HepG2 (cell line): ENCODE results near the gene CNR2. TPM values are rescaled to one million over a fixed set of nuclear protein-coding genes. Genes with fewer than 3 reads are reported as not detected.

ENCODE experiments used
- KDM5A ChIP-seq: fragments of 200-600 bp; sonication (generic); IDR thresholded peaks from 2 replicates; pipeline ENCODE4 v1.7.0; 2018; ENCODE audit warnings: antibody characterized with exemption, mild to moderate bottlenecking, low read length, borderline replicate concordance
- MLLT10 ChIP-seq: sonication (generic); formaldehyde crosslinking; IDR thresholded peaks from 2 replicates; pipeline ENCODE4 v1.4.0; 2020; ENCODE audit warnings: missing genetic modification reagents
- NFIB ChIP-seq: sonication (generic); formaldehyde crosslinking; IDR thresholded peaks from 2 replicates; pipeline ENCODE4 v1.9.0; 2021; ENCODE audit warnings: missing genetic modification reagents, mild to moderate bottlenecking, borderline replicate concordance
- PTBP1 ChIP-seq: fragments of 200-400 bp; formaldehyde crosslinking; IDR thresholded peaks from 2 replicates; pipeline ENCODE4 v1.6.1; 2018; ENCODE audit warnings: low read length, low read depth; ENCODE audit not compliant: poor library complexity, severe bottlenecking
- SP5 ChIP-seq: IDR thresholded peaks from 2 replicates; pipeline ENCODE4 v1.6.1; 2016; ENCODE audit warnings: low read depth, borderline replicate concordance
- TCF12 ChIP-seq, 2 experiments: fragments of 450-650 bp in 1 of 2; sonication (generic) in 1 of 2; formaldehyde crosslinking in 1 of 2; IDR thresholded peaks; 2 replicates each; pipeline versions ENCODE4 v1.6.1 to v1.8.0; 2017 to 2022; ENCODE audit warnings: antibody characterized with exemption in 1 of 2, mild to moderate bottlenecking in 1 of 2, missing genetic modification reagents in 1 of 2, moderate library complexity in 1 of 2
- ZBTB21 ChIP-seq: sonication (generic); formaldehyde crosslinking; IDR thresholded peaks from 2 replicates; pipeline ENCODE4 v1.4.0; 2020; ENCODE audit warnings: missing genetic modification reagents
- ZNF451 ChIP-seq: sonication (generic); formaldehyde crosslinking; IDR thresholded peaks from 2 replicates; pipeline ENCODE4 v1.5.0; 2020; ENCODE audit warnings: mild to moderate bottlenecking, missing genetic modification reagents
- ZNF660 ChIP-seq: sonication (generic); formaldehyde crosslinking; IDR thresholded peaks from 2 replicates; pipeline ENCODE4 v1.5.1; 2020; ENCODE audit warnings: mild to moderate bottlenecking, low read depth, missing genetic modification reagents, borderline replicate concordance
- ZNF713 ChIP-seq: sonication (generic); formaldehyde crosslinking; IDR thresholded peaks from 2 replicates; pipeline ENCODE4 v1.4.0; 2020; ENCODE audit warnings: mild to moderate bottlenecking, missing genetic modification reagents
- ZNF841 ChIP-seq: sonication (generic); formaldehyde crosslinking; IDR thresholded peaks from 2 replicates; pipeline ENCODE4 v1.8.1; 2023; ENCODE audit warnings: missing genetic modification reagents, borderline replicate concordance
- polyA plus RNA-seq, 8 experiments: library from polyadenylated mRNA; depleted of rRNA in 3 of 8; stranded (reverse) in 7 of 8; unstranded in 1 of 8; fragments of >200 nt; fragmentation: Illumina TruSeq in 4 of 8; extraction: Trizol in 4 of 8; gene quantifications; 2 replicates each; pipeline versions ENCODE4 v1.2.1 to v1.2.3, GENCODE V29; 2011 to 2016; ENCODE audit warnings: low read depth in 4 of 8, missing spikeins in 1 of 8, mixed read lengths in 1 of 8; ENCODE audit not compliant: insufficient read depth in 1 of 8
- total RNA-seq, 5 experiments: library from RNA; depleted of rRNA; stranded (reverse); fragments of >200 nt; fragmentation: Illumina TruSeq; extraction: Trizol; gene quantifications; 2 replicates each; pipeline ENCODE4 v1.2.3, GENCODE V29; 2016; ENCODE audit warnings: low read depth in 1 of 5
- TF ChIP-seq, protein P1 (sequence below): fragments of 450-650 bp; IDR thresholded peaks from 2 replicates; pipeline ENCODE4 v1.6.1; 2017; ENCODE audit warnings: mild to moderate bottlenecking
- TF ChIP-seq, protein P2 (sequence below): sonication (generic); formaldehyde crosslinking; conservative IDR thresholded peaks from 2 replicates; pipeline ENCODE4 v1.5.0; 2020; ENCODE audit warnings: missing genetic modification reagents
- TF ChIP-seq, protein P3 (sequence below): sonication (generic); formaldehyde crosslinking; IDR thresholded peaks from 2 replicates; pipeline ENCODE4 v1.8.0; 2022; ENCODE audit warnings: low read depth, missing genetic modification reagents
- TF ChIP-seq, protein P4 (sequence below): sonication (generic); formaldehyde crosslinking; IDR thresholded peaks from 2 replicates; pipeline ENCODE4 v1.4.0; 2020; ENCODE audit warnings: mild to moderate bottlenecking, missing genetic modification reagents

CNR2 gene
- total and polyA plus RNA-seq, 2 of the 13 experiments (the other 11 are each of a cell fraction or from before 2014, with no cell fraction given): not detected

DNA sequence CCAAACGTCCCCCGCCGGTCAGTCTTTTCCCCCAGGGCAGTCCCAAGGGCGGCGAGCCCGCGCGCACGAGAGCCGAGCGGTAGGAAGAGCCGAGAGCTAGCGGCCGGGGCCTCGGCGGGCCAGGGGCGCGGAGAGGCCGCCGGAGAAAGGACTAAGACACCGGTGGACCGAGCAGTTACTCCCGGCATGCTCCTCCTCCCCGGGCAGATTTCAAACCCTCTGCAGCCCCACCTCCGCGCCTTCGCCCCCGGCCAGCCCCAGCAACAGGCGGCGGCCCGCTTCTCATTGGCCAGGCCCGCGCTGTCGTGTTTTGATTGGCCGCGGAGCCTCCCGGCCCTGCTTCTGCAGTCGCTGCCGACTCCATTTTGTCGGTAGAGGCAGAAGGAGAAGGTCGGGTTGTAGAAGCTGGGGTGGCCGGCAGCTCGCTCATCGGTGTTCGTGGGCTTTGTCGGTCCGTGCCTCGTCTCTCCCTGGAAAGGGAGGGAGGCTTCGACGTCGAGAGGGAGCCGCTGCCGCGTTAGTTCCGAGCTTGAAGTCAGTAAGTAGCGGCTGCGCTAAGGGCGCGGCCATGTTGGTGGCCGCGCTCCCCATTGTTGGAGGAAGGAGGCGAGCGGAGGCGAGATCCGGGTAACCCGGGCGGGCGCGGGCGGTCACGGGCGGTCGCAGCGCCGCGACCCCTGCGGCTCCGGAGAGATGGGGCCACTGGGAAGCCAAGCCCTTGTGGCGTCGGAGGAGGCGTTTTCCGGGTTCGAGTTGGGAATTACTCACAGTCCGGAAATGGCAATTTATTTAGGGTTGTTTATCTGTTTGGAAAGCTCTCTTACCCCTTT lies 46.5 kb upstream of the CNR2 start, which contains the start of gene PNRC2 (continued):
- TF ChIP-seq, protein P1, sequence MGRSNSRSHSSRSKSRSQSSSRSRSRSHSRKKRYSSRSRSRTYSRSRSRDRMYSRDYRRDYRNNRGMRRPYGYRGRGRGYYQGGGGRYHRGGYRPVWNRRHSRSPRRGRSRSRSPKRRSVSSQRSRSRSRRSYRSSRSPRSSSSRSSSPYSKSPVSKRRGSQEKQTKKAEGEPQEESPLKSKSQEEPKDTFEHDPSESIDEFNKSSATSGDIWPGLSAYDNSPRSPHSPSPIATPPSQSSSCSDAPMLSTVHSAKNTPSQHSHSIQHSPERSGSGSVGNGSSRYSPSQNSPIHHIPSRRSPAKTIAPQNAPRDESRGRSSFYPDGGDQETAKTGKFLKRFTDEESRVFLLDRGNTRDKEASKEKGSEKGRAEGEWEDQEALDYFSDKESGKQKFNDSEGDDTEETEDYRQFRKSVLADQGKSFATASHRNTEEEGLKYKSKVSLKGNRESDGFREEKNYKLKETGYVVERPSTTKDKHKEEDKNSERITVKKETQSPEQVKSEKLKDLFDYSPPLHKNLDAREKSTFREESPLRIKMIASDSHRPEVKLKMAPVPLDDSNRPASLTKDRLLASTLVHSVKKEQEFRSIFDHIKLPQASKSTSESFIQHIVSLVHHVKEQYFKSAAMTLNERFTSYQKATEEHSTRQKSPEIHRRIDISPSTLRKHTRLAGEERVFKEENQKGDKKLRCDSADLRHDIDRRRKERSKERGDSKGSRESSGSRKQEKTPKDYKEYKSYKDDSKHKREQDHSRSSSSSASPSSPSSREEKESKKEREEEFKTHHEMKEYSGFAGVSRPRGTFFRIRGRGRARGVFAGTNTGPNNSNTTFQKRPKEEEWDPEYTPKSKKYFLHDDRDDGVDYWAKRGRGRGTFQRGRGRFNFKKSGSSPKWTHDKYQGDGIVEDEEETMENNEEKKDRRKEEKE: no peak
- TF ChIP-seq SP5 (peak; percentile 56; the same call in 1 of the 2 replicates), ZNF660 (no peak), TCF12 (IDR thresholded peaks at IDR 0.05) (no peak), TCF12 (CRISPR knock-in tag; IDR thresholded peaks at IDR 0.05) (no peak; the same call in 1 of the 2 replicates), MLLT10 (CRISPR knock-in tag) (no peak), NFIB (CRISPR knock-in tag) (no peak), KDM5A (peak; percentile 72), ZNF451 (CRISPR knock-in tag) (no peak), ZNF713 (no peak), ZBTB21 (CRISPR knock-in tag) (no peak), ZNF841 (no peak), PTBP1 (no peak)
- TF ChIP-seq, protein P2, sequence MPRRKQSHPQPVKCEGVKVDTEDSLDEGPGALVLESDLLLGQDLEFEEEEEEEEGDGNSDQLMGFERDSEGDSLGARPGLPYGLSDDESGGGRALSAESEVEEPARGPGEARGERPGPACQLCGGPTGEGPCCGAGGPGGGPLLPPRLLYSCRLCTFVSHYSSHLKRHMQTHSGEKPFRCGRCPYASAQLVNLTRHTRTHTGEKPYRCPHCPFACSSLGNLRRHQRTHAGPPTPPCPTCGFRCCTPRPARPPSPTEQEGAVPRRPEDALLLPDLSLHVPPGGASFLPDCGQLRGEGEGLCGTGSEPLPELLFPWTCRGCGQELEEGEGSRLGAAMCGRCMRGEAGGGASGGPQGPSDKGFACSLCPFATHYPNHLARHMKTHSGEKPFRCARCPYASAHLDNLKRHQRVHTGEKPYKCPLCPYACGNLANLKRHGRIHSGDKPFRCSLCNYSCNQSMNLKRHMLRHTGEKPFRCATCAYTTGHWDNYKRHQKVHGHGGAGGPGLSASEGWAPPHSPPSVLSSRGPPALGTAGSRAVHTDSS (CRISPR knock-in tag): no peak
- TF ChIP-seq, protein P3, sequence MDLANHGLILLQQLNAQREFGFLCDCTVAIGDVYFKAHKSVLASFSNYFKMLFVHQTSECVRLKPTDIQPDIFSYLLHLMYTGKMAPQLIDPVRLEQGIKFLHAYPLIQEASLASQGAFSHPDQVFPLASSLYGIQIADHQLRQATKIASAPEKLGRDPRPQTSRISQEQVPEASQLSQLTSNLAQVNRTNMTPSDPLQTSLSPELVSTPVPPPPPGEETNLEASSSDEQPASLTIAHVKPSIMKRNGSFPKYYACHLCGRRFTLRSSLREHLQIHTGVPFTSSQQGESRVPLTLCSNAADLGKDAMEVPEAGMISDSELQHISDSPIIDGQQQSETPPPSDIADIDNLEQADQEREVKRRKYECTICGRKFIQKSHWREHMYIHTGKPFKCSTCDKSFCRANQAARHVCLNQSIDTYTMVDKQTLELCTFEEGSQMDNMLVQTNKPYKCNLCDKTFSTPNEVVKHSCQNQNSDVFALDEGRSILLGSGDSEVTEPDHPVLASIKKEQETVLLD: no peak; the same call in 1 of the 2 replicates
- TF ChIP-seq, protein P4, sequence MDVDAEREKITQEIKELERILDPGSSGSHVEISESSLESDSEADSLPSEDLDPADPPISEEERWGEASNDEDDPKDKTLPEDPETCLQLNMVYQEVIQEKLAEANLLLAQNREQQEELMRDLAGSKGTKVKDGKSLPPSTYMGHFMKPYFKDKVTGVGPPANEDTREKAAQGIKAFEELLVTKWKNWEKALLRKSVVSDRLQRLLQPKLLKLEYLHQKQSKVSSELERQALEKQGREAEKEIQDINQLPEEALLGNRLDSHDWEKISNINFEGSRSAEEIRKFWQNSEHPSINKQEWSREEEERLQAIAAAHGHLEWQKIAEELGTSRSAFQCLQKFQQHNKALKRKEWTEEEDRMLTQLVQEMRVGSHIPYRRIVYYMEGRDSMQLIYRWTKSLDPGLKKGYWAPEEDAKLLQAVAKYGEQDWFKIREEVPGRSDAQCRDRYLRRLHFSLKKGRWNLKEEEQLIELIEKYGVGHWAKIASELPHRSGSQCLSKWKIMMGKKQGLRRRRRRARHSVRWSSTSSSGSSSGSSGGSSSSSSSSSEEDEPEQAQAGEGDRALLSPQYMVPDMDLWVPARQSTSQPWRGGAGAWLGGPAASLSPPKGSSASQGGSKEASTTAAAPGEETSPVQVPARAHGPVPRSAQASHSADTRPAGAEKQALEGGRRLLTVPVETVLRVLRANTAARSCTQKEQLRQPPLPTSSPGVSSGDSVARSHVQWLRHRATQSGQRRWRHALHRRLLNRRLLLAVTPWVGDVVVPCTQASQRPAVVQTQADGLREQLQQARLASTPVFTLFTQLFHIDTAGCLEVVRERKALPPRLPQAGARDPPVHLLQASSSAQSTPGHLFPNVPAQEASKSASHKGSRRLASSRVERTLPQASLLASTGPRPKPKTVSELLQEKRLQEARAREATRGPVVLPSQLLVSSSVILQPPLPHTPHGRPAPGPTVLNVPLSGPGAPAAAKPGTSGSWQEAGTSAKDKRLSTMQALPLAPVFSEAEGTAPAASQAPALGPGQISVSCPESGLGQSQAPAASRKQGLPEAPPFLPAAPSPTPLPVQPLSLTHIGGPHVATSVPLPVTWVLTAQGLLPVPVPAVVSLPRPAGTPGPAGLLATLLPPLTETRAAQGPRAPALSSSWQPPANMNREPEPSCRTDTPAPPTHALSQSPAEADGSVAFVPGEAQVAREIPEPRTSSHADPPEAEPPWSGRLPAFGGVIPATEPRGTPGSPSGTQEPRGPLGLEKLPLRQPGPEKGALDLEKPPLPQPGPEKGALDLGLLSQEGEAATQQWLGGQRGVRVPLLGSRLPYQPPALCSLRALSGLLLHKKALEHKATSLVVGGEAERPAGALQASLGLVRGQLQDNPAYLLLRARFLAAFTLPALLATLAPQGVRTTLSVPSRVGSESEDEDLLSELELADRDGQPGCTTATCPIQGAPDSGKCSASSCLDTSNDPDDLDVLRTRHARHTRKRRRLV: peak; percentile 28; the same call in 1 of the 2 replicates
